GM19193 (cell line): ENCODE measurements around the gene ARHGEF10L.

ENCODE experiments used
- POLR2A ChIP-seq: IDR thresholded peaks from 4 replicates; pipeline ENCODE4 v1.6.1; 2011; ENCODE audit not compliant: insufficient read depth, insufficient read length; ENCODE audit errors: extremely low read depth

Gene ARHGEF10L

DNA sequence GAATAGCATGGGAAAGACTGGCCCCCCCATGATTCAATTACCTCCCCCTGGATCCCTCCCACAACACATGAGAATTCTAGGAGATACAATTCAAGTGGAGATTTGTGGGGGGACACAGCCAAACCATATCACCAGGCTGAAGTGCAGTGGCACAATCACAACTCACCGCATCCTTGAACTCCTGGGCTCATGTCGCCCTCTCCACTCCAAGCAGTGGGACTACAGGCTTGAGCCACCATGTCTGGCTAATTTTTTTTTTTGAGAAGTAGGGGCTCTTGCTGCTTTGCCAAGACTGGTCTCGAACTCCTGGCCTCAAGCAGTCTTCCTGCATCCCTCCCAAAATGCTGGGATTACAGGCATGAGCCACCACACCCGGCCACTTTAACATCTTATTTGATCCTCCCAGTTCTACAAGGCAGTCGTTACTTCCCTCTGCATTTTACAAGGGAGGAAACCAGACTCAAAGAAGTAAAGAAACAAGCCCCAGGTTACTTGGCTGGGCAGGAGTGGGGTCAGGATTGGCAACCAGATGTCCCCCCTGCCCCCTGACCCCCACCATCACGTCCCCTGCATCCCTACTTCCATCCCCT, 188.7 kb downstream of the ARHGEF10L start:
- TF ChIP-seq POLR2A, result no peak

DNA sequence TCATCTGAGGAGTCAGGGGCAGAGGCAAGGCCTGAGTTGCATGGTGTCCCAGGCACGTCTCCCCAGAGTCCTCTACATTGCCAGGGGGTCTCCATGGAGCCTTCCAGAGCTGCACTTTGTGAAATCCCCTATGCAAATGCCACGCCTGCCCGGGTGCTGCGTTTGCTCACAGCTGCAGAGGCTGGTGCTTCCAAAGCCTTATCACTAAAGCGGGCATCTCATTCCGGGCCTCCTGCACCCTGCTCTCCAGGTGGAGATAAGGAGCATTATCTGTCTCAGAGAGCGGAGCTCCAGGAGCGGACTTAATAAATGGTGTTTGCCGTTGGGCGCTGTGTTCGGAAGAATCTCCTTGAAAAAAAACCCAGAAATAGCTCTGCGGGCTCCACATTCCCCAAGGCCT, 189.8 kb downstream of the ARHGEF10L start:
- no peak for TF ChIP-seq POLR2A

- no peak for TF ChIP-seq POLR2A
Measured at GRCh38 chr1:17729909-17730308, 190.4 kb downstream of the ARHGEF10L start.

DNA sequence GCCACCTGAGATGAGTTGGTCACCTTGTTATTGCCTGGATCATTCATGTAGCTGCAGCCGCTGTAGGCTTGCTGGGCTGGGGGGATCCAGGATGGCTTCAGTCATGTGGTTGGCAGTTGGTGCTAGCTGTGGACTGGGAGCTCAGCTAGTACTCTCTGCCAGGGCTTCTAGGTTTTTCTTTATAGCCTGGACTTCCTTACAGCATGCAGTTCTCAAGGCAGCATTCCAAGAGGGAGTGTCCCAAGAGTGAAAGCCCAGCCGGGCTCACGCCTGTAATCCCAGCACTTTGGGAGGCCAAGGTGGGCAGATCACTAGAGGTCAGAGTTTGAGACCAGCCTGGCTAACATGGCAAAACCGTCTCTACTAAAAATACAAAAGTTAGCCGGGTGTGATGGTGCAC, 192.0 kb downstream of the ARHGEF10L start:
- no peak for TF ChIP-seq POLR2A

GRCh38 chr1:17732475-17732874, 193.0 kb downstream of the ARHGEF10L start:
- TF ChIP-seq POLR2A, result no peak

DNA sequence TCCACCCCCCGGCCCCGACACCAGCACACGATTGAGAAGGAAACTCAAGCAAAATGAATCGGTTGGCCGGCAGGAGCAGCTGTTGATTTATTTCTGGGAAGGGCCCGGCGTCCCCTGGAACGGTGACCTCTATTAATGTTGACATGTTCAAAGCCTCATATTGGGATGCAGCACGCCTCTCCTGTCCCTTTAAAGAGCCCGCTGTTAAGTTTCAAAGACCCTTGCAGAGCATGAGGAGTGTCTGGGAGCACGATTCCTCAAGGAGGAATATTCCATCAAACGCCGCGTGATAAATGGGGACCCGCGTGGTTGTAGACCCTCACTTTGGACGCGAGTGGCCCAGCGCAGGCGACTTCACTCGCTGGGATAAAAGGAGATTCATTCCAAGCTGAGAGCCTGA, 194.2 kb downstream of the ARHGEF10L start:
- TF ChIP-seq POLR2A, result no peak

- TF ChIP-seq POLR2A, result no peak
Measured at GRCh38 chr1:17734609-17735008, 195.1 kb downstream of the ARHGEF10L start.

- TF ChIP-seq POLR2A, result no peak
Measured at GRCh38 chr1:17735348-17735747, 195.8 kb downstream of the ARHGEF10L start.

GRCh38 chr1:17735793-17736192, 196.3 kb downstream of the ARHGEF10L start:
- TF ChIP-seq POLR2A, result no peak

DNA sequence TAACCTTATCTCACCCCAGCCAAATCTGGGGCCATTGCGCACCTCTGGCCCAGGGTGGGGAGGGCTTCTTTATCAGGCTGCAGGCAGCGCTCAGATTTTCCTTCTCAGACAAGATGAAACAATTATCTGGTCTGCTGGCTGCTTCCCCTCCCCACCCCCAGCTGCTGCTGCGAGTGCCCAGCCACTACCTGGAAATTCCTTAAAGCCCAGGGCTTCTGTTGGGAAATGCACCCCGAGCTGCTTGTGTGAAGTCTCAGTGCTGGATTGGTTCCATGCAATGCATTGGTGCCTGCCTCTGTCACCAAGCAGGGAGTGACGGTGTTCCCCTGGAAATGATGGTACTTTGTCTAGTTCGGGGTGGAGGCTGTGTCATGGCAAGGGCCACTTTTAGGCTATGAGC, 197.1 kb downstream of the ARHGEF10L start:
- no peak for TF ChIP-seq POLR2A

- no peak for TF ChIP-seq POLR2A
Measured at GRCh38 chr1:17739050-17739449, 199.6 kb downstream of the ARHGEF10L start.

DNA sequence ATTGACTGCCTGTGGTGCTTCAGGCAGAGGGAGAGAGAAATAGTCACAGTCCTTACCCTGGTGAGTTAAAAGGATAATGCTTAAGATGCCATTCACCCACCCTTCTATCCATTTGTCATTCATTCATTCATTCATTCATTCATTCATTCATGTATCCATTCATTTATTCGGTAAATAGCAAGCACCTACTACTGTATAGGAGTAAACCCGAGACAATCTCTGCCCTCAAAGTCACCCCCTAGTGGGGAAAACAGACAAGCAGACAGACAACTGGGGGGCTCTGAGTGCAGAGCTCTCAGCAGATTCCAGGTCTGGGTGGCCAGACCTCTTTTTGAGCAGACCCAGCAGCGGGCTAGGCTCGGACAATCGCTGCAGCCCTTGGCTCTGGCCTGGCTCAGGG, 201.6 kb downstream of the ARHGEF10L start:
- TF ChIP-seq POLR2A, result no peak

DNA sequence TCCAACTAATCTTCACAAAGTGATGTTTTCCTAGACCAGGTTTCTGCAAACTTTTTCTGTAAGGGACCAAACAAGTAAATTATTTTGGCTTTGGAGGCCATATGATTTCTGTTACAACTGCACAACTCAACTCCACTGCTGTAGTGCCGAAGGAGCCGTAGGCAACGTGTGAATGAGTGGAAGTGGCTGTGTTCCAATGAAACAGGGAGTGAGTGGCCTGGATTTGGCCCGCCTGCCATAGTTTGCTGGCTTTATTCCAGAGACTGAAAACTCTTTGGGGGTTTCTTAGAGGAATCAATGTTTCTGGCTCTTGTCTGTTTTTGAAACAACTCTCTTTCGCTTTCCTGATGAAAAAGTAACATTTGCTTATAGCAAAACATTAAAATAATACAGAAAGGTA, 203.1 kb downstream of the ARHGEF10L start:
- TF ChIP-seq POLR2A, result no peak

DNA sequence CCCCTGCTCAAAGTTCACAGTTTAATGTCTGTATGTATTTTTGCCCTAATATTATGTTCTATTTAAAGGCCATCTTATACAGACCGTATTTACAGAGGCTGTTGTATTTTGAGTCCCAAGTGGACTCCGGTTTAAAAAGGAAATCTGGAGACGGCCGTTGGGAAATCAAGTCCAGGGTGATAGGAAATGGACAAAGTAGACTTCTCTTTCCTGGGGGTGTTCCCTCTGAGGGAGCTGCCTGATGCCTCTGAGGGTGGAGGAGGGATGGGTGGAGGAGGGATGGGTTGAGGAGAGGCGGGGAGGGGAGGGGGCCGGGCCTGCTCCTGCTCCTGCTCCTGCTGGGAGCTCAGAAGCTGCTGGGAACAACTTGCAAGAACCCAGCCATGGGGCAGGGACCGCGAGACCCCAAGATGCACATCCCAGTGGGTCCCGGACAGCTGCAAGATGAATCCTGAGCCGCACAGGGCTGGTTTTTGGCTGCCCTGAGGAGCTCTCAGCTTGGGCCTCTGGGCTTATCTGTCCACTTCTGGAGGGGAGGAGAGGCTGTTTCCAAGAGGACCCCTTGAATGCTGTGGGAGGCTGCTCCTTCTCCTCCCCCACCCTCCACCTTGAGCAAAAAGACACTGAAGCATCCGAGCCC, 203.6 kb downstream of the ARHGEF10L start:
- TF ChIP-seq POLR2A, result no peak

GRCh38 chr1:17743925-17744324, 204.4 kb downstream of the ARHGEF10L start:
- TF ChIP-seq POLR2A, result no peak

DNA sequence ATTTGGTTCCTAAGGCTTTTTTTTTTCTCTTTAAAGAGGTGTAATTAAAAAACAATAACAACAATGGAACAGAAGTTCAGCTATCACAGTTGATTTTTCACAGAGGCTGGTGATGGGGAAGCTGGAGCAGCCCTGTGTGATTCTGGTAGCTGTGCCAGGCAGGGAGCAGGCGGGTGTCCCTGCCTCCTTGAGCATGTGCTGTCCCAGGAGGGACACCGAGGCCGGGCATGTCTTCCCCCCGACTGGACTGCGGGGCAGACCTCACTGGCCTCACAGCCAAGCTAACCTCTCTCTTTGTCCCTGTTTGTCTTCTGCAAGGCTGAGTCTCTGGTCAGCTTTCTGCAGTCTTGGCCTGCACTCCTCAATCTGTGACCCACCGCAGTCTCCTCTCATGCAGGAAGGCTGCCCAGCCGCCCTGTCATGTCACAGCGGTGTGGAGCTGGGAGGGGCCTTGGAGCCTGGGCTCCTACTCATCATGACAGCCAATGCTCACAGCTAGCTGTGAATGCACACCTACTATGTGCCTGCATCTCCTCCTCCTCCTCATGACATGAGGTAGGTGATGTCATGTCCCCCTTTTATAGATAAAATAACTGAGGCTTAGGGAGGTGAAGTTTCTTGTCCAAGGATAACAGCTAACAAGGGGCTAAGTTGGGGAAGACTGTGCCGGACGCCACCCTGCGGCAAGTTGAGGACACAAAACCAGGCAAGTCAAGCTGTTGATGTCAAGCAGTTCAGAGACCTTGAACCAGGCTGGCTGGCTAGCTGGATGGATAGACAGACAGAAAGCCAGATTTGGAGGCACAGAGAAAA, 205.4 kb downstream of the ARHGEF10L start:
- no peak for TF ChIP-seq POLR2A
